ENCODE data around the gene SUGCT.
A peak's percentile ranks its signal among the peaks of the same experiment; 100 is the strongest.
"Not testable (repeated sequence)": the region's sequence is repeated elsewhere in the genome, so short reads cannot be mapped to it uniquely, and the experiment has no call there.

Gene SUGCT

DNA sequence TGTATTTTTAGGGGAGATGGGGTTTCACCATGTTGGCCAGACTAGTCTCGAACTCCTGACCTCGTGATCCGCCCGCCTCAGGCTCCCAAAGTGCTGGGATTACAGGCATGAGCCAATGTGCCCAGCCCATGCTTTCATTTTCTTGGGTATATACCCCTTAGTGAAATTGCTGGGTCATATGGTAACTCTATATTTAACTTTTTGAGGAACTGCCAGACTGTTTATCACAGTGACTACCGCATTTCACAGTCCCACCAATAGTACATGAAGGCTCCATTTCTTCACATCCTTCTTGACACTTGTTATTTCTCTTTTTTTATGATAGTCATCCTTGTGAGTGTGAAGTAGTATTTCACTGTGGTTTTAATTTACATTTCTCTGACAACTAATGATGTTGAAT, 134.0 kb downstream of the SUGCT start:
- DNase-seq, result not testable (repeated sequence)

- DNase-seq, result no peak
These were observed 141.3 kb downstream of the SUGCT start for GRCh38 chr7:40276061-40276460.

DNA sequence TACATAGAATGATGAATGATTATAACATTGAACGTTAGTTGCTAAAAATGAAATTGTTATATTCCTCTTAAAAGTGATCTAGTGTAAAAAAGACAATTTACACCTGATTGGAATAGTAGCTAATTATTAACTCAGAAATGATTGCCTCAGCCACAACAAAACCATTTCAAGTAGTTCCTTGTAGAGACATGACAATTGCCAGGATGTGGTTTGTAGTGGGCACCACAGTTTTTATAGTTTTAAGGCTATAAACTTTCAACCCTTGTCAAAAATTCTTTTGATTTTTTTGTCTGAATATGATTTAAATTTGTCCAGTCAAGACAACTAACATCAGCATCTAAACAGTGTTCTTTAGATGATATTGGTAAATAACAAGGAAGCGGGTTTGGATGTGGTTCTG, 145.2 kb downstream of the SUGCT start:
- no peak for DNase-seq

DNA sequence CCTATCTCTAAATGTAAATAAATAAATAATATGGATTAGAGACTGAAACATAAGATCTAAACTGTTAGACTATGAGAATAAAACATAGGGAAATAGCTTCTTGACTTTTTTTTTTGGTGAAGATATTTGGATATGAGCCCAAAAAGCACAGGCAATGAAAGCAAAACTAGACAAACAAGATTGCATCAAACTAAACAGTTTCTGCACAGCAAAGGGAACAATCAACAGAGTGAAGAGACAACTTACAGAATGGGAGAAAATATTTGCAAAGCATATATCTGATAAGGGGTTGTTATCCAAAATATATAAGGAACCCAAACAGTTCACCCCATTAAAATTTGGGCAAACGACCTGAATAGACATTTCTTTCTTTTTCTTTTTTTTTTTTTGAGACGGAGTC, 148.1 kb downstream of the SUGCT start:
- no peak for DNase-seq

- no peak for DNase-seq
These were observed 148.6 kb downstream of the SUGCT start for GRCh38 chr7:40283391-40283790.

- DNase-seq, result no peak
These were observed 154.0 kb downstream of the SUGCT start for GRCh38 chr7:40288827-40289226.

GRCh38 chr7:40297741-40298311, 163.0 kb downstream of the SUGCT start:
- DNase-seq, result no peak

DNA sequence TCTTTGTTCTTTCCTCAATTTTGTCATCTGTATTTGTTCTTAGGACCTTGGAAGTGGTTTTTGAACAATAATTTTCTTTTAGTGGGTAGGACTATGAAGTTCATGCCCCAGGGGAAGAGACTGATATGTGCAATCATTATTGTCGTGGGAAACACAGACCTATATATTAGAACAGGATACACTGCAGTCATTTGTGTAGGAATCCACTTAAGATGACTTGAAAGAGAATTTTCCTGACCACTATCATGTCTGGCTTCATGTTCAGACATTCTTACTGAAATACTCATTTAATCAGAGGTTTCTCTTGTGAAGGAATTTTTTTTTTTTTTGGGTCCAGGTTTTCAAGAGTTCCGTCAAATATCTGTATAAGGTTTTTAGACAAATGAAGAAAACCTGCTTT, 163.6 kb downstream of the SUGCT start:
- no peak for DNase-seq

DNA sequence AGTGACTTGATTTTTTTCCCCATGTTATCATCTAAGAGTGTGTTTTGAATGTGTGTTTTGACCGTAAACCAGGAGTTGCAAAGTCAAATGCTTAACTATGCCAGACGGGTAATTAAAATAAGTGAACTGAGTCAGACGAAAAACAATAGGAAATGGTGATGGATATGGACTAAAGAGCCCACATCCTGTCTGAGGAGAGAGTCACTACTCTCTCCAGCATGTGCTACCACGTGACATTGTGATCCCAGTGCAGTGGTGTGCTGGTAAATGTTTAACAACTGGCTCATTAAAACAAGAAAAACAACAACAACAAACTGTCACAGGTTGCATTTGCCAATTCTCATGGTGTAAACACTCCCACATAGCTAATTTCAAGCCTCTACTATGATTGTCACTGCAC, 164.3 kb downstream of the SUGCT start:
- DNase-seq, result peak; percentile 0

DNA sequence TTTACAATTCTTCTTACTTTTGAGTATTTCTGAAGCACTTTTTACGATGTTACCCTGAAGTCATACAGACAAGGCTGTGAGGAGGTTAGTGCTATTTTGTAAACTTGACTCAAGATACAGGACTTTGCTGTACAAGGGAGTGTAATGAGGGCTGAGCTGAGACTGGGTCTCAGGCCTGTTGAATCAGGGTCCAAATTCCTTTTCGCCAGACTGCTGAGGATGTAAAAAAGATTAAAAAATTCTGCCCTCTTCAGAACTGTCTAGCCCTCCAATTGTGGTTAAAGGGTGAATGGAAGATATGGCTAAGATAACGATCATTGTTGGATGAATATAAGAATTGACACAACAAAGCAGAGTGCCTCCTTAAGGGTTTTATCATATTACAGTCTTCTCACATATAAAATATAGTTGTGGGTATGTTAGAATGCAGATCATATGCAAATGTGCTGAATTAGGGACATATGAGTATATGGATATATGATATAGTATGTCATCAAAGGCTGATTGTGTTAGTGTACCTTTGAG, 165.4 kb downstream of the SUGCT start:
- DNase-seq, result no peak

DNA sequence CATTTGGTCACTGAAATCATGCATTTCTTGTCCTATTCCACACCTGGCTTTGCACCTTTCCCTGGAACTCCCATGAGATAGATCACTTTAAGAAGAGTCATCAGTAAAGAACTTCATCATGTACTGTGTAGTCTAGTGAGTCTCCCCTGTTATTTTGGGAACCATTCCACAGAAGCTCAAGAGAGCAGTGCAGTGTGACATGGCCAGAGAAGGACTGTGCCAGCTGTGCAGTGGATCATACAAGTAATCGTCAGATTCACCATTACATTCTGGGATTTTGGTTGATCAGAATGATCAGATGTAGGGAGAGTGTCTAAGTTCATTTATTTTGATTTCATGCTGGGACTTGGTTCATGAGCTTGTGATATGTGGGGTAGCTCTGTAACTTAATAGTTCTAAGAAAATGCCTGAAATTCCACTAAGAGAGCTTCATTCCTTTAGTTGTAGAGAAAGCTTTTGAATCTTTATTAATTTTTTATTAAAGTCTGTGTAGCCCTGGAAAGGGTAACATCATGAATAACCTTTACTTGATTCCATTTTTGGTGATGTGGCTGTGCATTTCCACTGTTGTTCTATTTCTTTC, 166.8 kb downstream of the SUGCT start:
- DNase-seq, result no peak

DNA sequence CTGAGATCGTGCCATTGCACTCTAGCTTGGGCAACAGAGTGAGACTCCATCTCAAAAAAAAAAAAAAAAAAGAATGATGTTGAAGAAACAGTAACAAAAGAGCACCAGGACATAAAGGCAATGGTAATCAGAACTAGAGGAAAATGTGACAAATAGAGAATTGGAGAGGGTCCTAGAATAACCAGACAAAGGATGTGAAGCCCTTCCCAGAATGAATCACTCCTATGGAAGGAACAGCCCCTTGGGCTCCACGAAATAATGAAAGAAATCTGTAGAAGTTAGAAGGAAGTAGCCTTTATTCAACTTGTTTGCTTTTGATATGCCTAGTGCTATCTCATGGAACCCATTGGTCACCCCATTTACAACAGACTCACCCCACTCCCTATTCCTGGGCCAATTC, 169.2 kb downstream of the SUGCT start:
- no peak for DNase-seq

GRCh38 chr7:40305229-40305628, 170.4 kb downstream of the SUGCT start:
- DNase-seq, result no peak

DNA sequence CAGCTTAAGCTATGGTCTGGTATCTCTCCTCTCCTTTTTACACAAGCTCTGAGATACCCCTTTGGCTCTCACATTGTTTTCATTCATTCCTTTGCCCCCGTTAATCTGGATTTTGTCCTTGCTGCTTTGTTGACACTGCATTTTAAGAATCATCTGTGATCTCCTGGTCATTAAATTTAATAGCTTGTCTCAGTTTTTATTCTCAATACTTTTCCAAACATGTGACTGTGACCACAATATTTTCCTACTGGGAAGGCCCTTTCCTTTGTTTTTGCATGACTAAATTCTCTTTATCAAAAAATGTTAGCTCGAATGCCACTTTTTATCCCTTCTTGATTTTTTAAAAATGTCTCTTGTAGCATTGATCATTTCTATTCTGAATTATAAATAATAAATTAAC, 171.2 kb downstream of the SUGCT start:
- DNase-seq, result no peak

- no peak for DNase-seq
These were observed 171.8 kb downstream of the SUGCT start for GRCh38 chr7:40306596-40306995.

DNA sequence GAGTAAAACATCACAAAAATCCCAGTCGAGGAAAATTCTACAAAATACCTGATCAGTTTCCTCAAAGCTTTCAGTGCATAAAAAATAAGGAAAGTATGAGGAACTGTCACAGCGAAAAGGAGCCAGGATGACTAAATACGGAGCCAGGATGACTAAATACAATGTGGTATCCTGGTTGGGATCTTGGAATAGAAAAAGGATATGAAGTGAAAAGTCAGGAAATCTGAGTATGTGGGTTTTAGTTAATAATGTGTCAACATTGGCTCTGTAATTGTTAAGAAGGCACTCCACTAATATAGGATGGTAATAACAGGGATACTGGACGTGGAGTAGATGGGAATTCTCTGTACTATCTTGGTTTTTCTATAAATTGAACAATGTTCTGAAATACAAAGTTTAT, 175.5 kb downstream of the SUGCT start:
- no peak for DNase-seq

GRCh38 chr7:40311307-40311706, 176.5 kb downstream of the SUGCT start:
- peak; percentile 3 for DNase-seq

- no peak for DNase-seq
These were observed 180.5 kb downstream of the SUGCT start for GRCh38 chr7:40315277-40315676.

- DNase-seq, result no peak
These were observed 181.4 kb downstream of the SUGCT start for GRCh38 chr7:40316176-40316575.

GRCh38 chr7:40324914-40325313, 190.1 kb downstream of the SUGCT start:
- no peak for DNase-seq

DNA sequence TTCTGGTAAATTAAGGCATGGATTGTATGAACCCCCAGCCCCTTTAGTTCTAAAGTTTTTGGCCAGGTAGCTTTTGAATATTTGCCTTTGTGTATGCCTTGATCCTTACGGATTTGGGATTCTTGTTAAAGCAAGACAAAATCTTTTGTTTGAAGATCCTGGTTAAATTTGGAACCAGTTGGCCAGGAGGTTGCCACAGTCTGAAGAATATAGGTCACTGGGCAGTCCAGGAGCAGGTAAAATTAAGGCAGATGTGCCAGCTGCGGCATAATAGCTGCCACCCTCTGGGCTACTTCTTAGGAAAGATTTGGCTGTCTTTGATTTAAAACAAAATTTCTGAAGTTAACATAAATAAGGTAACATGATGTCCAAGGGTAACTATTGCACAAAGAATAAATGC, 192.3 kb downstream of the SUGCT start:
- no peak for DNase-seq

- DNase-seq, result no peak
These were observed 193.1 kb downstream of the SUGCT start for GRCh38 chr7:40327873-40328272.

DNA sequence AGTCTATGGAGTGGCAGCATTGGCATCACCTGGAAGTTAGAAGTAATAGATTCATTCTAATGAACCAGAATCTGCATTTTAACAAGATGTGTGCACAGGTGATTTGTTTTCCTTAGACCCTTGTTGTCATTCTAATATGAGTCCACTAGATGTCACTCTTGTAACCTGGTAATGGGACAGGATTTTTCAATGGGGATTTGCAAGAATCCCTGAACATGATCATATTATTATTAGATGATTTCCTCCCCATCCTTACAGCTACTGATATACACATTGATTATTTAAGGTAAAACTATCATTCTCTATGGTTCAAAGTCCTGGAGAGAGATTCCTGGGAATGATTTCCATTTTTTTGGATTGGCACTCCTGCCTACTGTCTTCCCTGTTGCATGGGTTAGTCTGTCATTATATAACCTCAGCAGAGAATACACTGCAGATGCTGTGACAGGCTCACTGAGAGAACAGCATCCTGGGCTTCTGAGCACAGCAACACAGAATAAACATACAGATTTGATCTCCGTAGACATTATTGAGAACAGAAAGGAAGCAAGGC, 194.9 kb downstream of the SUGCT start:
- DNase-seq, result peak; percentile 44

GRCh38 chr7:40330408-40330807, 195.6 kb downstream of the SUGCT start:
- no peak for DNase-seq

DNA sequence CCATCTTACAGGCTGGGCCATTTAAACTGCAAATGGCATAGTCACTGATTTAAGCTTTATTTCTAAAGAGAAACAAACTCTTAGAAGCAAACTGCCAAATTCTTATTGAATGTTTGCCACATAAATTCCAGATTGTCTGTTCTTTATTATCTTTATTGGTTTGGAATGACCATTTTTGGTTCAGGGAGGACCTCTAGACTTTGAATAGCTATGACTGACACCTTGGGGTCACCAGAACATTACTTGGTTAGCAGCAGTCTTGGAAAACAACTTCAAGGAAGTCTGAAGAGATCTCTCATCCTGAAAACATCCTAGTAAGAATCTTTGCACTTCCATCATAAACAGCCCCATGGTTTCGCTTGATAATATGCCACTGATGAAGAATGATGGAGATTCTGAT, 197.1 kb downstream of the SUGCT start:
- DNase-seq, result no peak
